LHCN-M2 (cell line): ENCODE results near the gene EIF4A2. TPM values are rescaled to one million over a fixed set of nuclear protein-coding genes. Genes with fewer than 3 reads are reported as not detected.
"Not testable (repeated sequence)": the region's sequence is repeated elsewhere in the genome, so short reads cannot be mapped to it uniquely, and the experiment has no call there.

Source experiments
- DNase-seq: peaks from one replicate; pipeline ENCODE4 v3.0.0-alpha.2; 2012; ENCODE audit warnings: low read depth
- total RNA-seq: library from RNA; depleted of rRNA; stranded (reverse); fragments of >200 nt; gene quantifications from 2 replicates; pipeline ENCODE4 v1.2.3, GENCODE V29; 2014

Gene EIF4A2
- total RNA-seq, 1 experiment from 2014 or later, result 493 TPM

DNA sequence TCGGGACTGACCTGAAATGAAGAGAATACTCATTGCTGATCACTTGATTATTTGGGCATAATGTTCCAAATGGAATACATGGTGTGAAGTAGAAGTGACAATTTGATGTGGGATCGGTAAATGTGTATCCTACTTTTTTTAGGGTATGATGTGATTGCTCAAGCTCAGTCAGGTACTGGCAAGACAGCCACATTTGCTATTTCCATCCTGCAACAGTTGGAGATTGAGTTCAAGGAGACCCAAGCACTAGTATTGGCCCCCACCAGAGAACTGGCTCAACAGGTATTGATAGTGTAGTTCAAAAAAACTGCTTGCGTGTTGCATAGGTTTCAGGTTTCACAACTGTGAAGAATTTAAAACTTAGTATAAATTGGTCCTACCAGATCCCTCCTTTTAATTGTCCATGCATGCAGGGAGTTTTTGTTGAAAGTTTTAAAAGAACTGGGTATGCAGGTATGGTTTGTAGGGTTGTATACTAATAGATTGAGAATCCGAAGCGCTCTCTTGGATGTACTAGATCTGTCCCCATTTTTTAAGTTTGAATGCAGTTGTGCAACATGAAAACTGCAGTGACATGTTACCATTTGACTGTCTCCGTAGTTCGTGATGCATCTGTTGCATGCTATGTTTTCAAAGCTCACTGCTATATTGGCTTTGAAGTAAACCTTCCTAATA, 1.6 kb downstream of the EIF4A2 start:
- DNase-seq, result no peak

DNA sequence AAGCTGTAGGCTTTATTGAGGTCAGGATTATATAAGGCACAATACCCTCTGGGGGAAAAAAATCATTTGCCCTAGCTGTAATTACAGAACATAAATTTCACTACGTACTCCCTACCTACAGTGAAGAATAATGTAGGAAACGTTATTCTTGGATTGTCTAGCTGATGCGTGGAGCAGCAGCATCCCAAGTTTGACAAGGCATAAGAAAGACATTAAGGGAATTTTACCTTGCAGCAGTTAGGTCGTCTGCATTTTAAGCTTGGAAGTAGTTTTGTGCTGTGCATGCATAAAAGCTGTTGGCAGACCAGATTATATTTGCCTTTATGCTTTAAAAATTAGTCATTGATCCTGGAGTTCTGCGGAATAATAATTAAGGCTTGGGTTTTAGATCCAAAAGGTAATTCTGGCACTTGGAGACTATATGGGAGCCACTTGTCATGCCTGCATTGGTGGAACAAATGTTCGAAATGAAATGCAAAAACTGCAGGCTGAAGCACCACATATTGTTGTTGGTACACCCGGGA, 2.2 kb downstream of the EIF4A2 start:
- DNase-seq, result no peak

GRCh38 chr3:186786922-186787321, 3.5 kb downstream of the EIF4A2 start:
- no peak for DNase-seq

GRCh38 chr3:186787642-186788481, 4.5 kb downstream of the EIF4A2 start:
- DNase-seq, result no peak

DNA sequence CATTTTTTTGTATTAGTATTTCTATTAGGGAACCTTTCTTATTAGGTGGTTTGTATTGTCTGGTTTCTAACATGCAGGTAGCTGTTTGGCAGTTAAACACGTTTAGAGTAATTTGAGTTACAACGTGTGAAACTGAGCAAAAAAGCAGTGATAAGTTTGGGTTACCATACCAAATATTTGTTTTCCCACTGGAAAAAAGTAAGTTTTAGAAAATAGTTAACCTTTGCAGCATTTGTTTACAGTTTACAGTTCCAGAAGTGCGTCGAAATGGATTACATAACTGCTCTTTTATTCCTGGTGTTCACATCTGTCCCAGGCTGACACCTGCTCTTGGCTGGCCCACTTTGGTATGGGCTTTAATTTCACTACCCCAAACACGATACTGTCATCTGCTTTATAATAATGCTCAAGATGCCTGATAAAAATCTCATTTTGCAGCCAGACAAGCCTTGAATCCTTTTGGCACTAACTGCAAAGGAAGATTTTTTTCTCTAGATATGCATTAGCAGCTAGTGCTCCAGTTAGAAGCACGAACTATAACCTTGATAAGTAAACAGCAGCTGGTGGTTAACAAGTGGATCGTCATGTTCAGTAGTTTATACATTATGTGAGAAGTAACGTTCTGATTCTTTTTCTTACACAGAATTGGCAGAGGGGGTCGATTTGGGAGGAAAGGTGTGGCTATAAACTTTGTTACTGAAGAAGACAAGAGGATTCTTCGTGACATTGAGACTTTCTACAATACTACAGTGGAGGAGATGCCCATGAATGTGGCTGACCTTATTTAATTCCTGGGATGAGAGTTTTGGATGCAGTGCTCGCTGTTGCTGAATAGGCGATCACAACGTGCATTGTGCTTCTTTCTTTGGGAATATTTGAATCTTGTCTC, 5.3 kb downstream of the EIF4A2 start:
- no peak for DNase-seq

- no peak for DNase-seq
Measured at GRCh38 chr3:186789554-186790260, 6.3 kb downstream of the EIF4A2 start.

DNA sequence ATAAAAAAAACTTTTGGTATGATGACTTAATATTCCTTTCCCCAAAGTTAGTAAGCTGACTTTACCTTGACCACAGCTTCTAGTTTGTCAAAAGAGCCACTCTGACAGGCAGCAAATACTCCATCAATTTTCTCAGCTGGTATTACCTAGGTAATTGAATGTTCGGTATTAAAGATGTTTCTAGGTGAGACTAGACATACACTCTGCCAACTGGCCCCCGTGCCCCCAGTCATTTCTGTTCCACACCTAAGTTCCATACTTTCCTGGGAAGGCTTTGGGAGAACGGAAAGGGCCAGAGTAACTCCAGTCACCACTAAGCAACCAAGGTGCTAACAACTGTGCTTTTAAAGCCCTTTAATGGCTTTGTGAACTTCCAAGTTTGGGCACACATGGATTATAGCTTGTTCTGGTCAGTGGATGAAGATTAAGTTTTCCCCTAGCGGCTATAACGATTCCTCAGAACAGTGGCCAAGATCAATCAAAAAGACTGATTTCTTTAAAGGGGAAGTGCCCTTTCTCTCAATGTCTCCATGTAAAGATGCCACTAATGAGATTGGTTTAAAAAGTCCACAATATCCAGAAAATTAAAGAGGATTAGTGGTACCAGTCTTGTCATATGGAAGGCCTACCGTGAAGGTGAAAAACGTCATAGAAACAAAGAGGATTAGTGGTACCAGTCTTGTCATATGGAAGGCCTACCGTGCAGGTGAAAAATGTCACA, 7.0 kb downstream of the EIF4A2 start:
- DNase-seq, result peak; percentile 61

GRCh38 chr3:186798239-186798874, 15.0 kb downstream of the EIF4A2 start:
- DNase-seq, result no peak

GRCh38 chr3:186800285-186800684, 16.9 kb downstream of the EIF4A2 start:
- no peak for DNase-seq

GRCh38 chr3:186802701-186803100, 19.3 kb downstream of the EIF4A2 start:
- no peak for DNase-seq

DNA sequence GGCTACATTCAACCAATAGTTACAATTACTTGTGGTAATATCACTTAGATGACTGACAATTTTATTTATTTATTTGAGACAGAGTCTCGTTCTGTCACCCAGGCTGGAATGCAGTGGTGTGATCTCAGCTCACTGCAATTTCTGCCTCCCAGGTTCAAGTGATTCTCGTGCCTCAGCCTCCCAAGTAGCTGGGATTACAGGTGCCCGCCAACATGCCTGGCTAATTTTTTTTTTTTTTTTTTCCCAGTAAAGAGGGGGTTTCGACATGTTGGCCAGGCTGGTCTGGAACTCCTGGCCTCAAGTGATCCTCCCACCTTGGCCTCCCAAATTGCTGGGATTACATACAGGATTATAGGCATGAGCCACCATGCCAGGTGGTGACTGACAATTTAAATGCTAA, 20.1 kb downstream of the EIF4A2 start:
- DNase-seq, result not testable (repeated sequence)

- peak; percentile 66 for DNase-seq
Measured at GRCh38 chr3:186806089-186807055, 23.0 kb downstream of the EIF4A2 start, which contains the start of gene RFC4. RFC4 (minus strand) TSS chr3:186806482; CDS start chr3:186804713, 1,769 bp downstream.

DNA sequence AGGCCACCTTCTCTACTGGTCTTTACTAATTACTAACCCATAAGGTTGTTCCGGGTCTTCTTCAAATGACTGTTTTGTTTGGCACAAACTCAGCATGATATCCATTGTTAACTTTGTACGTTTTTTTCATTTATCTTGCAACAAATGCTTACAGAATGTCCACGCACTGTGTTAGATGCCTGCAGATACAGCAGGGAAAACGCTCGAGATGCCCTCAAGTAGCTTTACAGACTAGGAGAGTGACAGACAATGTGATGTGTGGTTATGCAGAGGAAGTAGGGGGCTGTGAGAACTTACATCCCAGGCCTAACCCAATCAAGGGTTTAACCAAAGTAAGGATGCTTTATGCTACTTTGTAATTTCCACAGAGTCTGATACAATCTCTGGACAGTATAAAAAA, 23.9 kb downstream of the EIF4A2 start:
- DNase-seq, result no peak

DNA sequence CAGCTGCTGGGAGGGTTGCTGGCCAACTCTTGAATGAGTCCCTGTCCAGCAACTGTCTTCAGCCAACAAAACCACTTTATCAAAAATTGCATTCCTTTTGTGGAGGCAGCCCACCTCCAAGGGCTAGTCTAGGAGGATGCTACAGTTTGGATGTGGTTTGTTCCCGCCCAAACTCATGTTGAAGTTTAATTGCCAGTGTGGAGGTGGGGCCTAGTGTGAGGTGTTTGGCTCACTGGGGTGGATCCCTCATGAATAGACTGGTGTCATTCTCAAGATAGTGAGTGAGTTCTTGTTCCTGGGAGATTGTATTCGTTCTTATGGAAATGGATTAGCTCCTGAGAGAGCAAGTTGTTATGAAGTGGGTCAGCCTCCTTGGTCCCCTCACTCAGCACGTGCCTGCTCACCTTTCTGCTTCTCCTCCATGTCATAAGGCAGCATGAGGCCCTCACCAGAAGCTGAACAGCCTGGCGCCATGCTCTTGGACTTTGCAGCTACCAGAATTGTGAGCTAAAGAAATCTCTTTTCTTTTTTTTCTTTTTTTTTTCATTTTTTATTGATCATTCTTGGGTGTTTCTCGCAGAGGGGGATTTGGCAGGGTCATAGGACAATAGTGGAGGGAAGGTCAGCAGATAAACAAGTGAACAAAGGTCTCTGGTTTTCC, 27.1 kb downstream of the EIF4A2 start:
- no peak for DNase-seq

DNA sequence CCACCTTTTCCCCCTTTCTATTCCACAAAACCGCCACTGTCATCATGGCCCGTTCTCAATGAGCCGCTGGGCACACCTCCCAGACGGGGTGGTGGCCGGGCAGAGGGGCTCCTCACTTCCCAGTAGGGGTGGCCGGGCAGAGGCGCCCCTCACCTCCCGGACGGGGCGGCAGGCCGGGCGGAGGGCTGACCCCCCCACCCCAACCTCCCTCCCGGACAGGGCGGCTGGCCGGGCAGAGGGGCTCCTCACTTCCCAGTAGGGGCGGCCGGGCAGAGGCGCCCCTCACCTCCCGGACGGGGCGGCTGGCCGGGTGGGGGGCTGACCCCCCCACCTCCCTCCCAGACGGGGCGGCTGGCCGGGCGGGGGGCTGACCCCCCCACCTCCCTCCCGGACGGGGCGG, 27.9 kb downstream of the EIF4A2 start:
- DNase-seq, result not testable (repeated sequence)

DNA sequence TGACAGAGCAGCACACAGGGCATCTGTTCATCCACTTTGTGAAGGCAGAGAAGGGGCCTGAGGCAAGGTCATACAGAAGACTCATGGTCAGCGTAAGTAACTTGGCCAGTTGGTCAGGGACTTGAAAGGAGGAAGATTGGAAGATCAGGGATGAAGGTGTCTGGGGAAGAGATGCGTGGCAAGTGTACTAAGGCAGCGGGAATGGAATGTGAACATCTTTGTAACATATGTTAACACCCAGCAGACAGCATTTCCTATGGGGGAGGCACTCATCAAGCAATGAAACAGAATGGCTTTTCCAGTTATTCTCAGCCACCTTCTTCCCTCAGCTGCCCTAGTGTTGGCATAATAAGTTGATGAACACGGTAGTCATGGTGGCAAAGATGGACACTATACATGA, 30.7 kb downstream of the EIF4A2 start:
- DNase-seq, result no peak

- DNase-seq, result peak; percentile 45
Measured at GRCh38 chr3:186815435-186815834, 32.1 kb downstream of the EIF4A2 start.

DNA sequence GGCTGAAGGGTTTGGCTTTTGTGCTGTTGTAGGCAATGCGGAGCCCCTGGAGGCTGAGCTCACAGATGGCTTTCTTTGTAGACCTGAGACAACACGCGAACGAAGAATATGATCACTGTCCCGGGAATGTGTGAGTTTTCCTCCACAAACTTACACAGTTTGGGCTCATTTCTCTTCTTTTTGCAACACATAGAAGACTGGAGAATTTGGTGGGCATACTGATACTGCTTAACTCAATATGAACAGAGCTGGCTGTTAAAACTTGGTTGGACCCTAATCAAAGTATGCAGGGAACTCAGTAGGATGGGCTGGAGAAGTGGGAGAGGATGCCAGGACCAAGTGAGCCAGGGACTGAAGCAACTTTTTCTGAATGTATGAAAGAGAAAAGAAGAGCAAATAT, 35.1 kb downstream of the EIF4A2 start:
- no peak for DNase-seq
